A549 (cell line): Measurements from ENCODE around the gene APCDD1L. TPM values are rescaled to one million over a fixed set of nuclear protein-coding genes. Genes with fewer than 3 reads are reported as not detected.

Source experiments
- ATAC-seq, 2 experiments: fragments of 200-7000 bp in 1 of 2; fragments of >200 bp in 1 of 2; cut with Nextera tagmentation in 1 of 2; cut with Tn5 transposase in 1 of 2; 3 replicates each; pipeline versions ENCODE4 v1.8.0 to v1.9.1; 2018 to 2020; ENCODE audit warnings: mild to moderate bottlenecking in 1 of 2, moderate library complexity in 1 of 2
- CTCF ChIA-PET: fragments of 300-600 bp; sonication (Branson Sonifier 250); formaldehyde crosslinking; extraction: SDS; loops from one replicate; lab custom pipeline; 2021; ENCODE audit warnings: antibody characterized with exemption, inconsistent platforms; lab: Yijun Ruan, JAX
- POLR2A ChIA-PET: fragments of 350-600 bp; formaldehyde crosslinking; extraction: SDS; loops from one replicate; lab custom pipeline; 2021; ENCODE audit warnings: antibody characterized with exemption, inconsistent platforms; lab: Yijun Ruan, JAX
- DNase-seq, 2 experiments: peaks; one replicate each; pipeline versions ENCODE4 v3.0.0 to v3.0.0-alpha.2; 2011 to 2016; ENCODE audit warnings: low read depth in 1 of 2, low spot score in 1 of 2
- FAIRE-seq: peaks from 2 replicates; lab custom pipeline; 2011; peaks lifted over from hg19 to GRCh38; lab: Jason Lieb, UNC
- H3K27ac ChIP-seq, 2 experiments: fragments of >200 bp; sonication (Bioruptor Twin); formaldehyde crosslinking; 3 replicates each; pipeline ENCODE4 v1.5.1; 2016 to 2017
- H3K4me1 ChIP-seq: fragments of >200 bp; sonication (Bioruptor Twin); formaldehyde crosslinking; 3 replicates; pipeline ENCODE4 v1.6.1; 2016
- H3K4me2 ChIP-seq: fragments of >200 bp; sonication (Bioruptor Twin); formaldehyde crosslinking; 3 replicates; pipeline ENCODE4 v1.6.1; 2016
- H3K4me3 ChIP-seq: fragments of >200 bp; sonication (Bioruptor Twin); formaldehyde crosslinking; 3 replicates; pipeline ENCODE4 v1.5.1; 2016
- H3K9me3 ChIP-seq: fragments of >200 bp; sonication (Bioruptor Twin); formaldehyde crosslinking; 3 replicates; pipeline ENCODE4 v1.6.1; 2016
- CBX2 ChIP-seq: fragments of 200-600 bp; sonication (generic); IDR thresholded peaks from 2 replicates; pipeline ENCODE4 v1.6.1; 2016; ENCODE audit warnings: low read depth, mild to moderate bottlenecking, borderline replicate concordance
- EHF ChIP-seq: fragments of 250-450 bp; sonication (Bioruptor Pico); IDR thresholded peaks from 2 replicates; pipeline ENCODE4 v1.5.0; 2020; ENCODE audit warnings: mild to moderate bottlenecking
- EP300 ChIP-seq, 2 experiments: fragments of >200 bp; sonication (Bioruptor Twin); formaldehyde crosslinking; IDR thresholded peaks; 2 replicates in 1 of 2; 3 replicates in 1 of 2; pipeline ENCODE4 v1.6.1; 2016 to 2017
- FOSB ChIP-seq: fragments of 250-450 bp; sonication (Bioruptor Pico); IDR thresholded peaks from 2 replicates; pipeline ENCODE4 v1.5.0; 2020; ENCODE audit warnings: mild to moderate bottlenecking, moderate library complexity
- FOSL2 ChIP-seq, 2 experiments: fragments of 450-650 bp in 1 of 2; fragments of >200 bp in 1 of 2; sonication (Bioruptor Twin) in 1 of 2; formaldehyde crosslinking; IDR thresholded peaks; 2 replicates each; pipeline versions ENCODE4 v1.5.0 to v1.6.1; 2016 to 2020; ENCODE audit warnings: mild to moderate bottlenecking in 1 of 2, moderate library complexity in 1 of 2
- FOXS1 ChIP-seq: fragments of 250-450 bp; sonication (Bioruptor Pico); IDR thresholded peaks from 2 replicates; pipeline ENCODE4 v1.5.0; 2020; ENCODE audit warnings: mild to moderate bottlenecking, moderate library complexity
- GATA3 ChIP-seq: IDR thresholded peaks from 2 replicates; pipeline ENCODE4 v1.6.1; 2012; ENCODE audit warnings: borderline replicate concordance
- HEYL ChIP-seq: fragments of 250-450 bp; sonication (Bioruptor Pico); IDR thresholded peaks from 2 replicates; pipeline ENCODE4 v1.8.0; 2021; ENCODE audit warnings: mild to moderate bottlenecking, moderate library complexity
- HMGXB4 ChIP-seq: fragments of 250-450 bp; sonication (Bioruptor Pico); IDR thresholded peaks from 2 replicates; pipeline ENCODE4 v1.5.0; 2021; ENCODE audit warnings: mild to moderate bottlenecking, moderate library complexity, borderline replicate concordance
- HOXB13 ChIP-seq: fragments of 250-450 bp; sonication (Bioruptor Pico); IDR thresholded peaks from 2 replicates; pipeline ENCODE4 v1.5.0; 2020; ENCODE audit warnings: low read depth, mild to moderate bottlenecking, moderate library complexity
- KDM5A ChIP-seq: fragments of 200-600 bp; sonication (generic); IDR thresholded peaks from 2 replicates; pipeline ENCODE4 v1.6.1; 2016; ENCODE audit warnings: antibody characterized with exemption, mild to moderate bottlenecking
- MAFK ChIP-seq: fragments of 450-650 bp; IDR thresholded peaks from 2 replicates; pipeline ENCODE4 v1.6.1; 2014; ENCODE audit not compliant: partially characterized antibody
- MAX ChIP-seq: IDR thresholded peaks from 2 replicates; pipeline ENCODE4 v1.6.1; 2012
- MAZ ChIP-seq: fragments of 150-350 bp; IDR thresholded peaks from 2 replicates; pipeline ENCODE4 v1.6.1; 2014; ENCODE audit warnings: antibody characterized with exemption, low read depth, low read length, borderline replicate concordance
- MYC ChIP-seq: IDR thresholded peaks from 2 replicates; pipeline ENCODE4 v1.6.1; 2012; ENCODE audit warnings: mild to moderate bottlenecking, inconsistent platforms, low read length, improper control_type of control experiment, borderline replicate concordance
- NPAS2 ChIP-seq: fragments of 250-450 bp; sonication (Bioruptor Pico); IDR thresholded peaks from 2 replicates; pipeline ENCODE4 v1.8.0; 2022; ENCODE audit warnings: mild to moderate bottlenecking, moderate library complexity, borderline replicate concordance
- NR3C1 ChIP-seq: fragments of >200 bp; sonication (Bioruptor Twin); formaldehyde crosslinking; IDR thresholded peaks from 3 replicates; pipeline ENCODE4 v1.6.1; 2017
- PHF8 ChIP-seq: fragments of 200-600 bp; sonication (generic); IDR thresholded peaks from 2 replicates; pipeline ENCODE4 v1.6.1; 2016; ENCODE audit warnings: low read depth, mild to moderate bottlenecking, antibody characterized with exemption, moderate library complexity, borderline replicate concordance
- POLR2A ChIP-seq: IDR thresholded peaks from 2 replicates; pipeline ENCODE4 v1.6.1; 2012; ENCODE audit warnings: mild to moderate bottlenecking, low read length
- RAD21 ChIP-seq, 2 experiments: fragments of >200 bp in 1 of 2; sonication (Bioruptor Twin) in 1 of 2; formaldehyde crosslinking in 1 of 2; IDR thresholded peaks in 1 of 2; conservative IDR thresholded peaks in 1 of 2; 2 replicates in 1 of 2; 3 replicates in 1 of 2; pipeline ENCODE4 v1.6.1; 2012 to 2018; ENCODE audit warnings: inconsistent platforms in 1 of 2
- RARB ChIP-seq: fragments of 250-450 bp; sonication (Bioruptor Pico); IDR thresholded peaks from 2 replicates; pipeline ENCODE4 v1.8.0; 2021; ENCODE audit warnings: mild to moderate bottlenecking, moderate library complexity
- RFX5 ChIP-seq: fragments of 450-650 bp; IDR thresholded peaks from 2 replicates; pipeline ENCODE4 v1.7.1; 2014; ENCODE audit warnings: antibody characterized with exemption, mild to moderate bottlenecking, moderate library complexity
- SMC3 ChIP-seq: fragments of >200 bp; sonication (Bioruptor Twin); formaldehyde crosslinking; IDR thresholded peaks from 3 replicates; pipeline ENCODE4 v1.6.1; 2018; ENCODE audit warnings: inconsistent platforms
- SREBF2 ChIP-seq: fragments of 450-650 bp; IDR thresholded peaks from 2 replicates; pipeline ENCODE4 v1.6.1; 2014; ENCODE audit warnings: mild to moderate bottlenecking, moderate library complexity
- ZC3H11A ChIP-seq: fragments of 450-650 bp; IDR thresholded peaks from 2 replicates; pipeline ENCODE4 v1.6.1; 2014; ENCODE audit warnings: antibody characterized with exemption, mild to moderate bottlenecking
- ZSCAN20 ChIP-seq: fragments of 250-450 bp; sonication (Bioruptor Pico); IDR thresholded peaks from 2 replicates; pipeline ENCODE4 v1.8.0; 2022; ENCODE audit warnings: mild to moderate bottlenecking, moderate library complexity
- WGBS: methylation state at CpG from one replicate; pipeline ENCODE4 v1.1.6; 2017; ENCODE audit errors: missing lambda C conversion rate; 5-methylcytosine and 5-hydroxymethylcytosine counted together
- polyA plus RNA-seq, 4 experiments: library from polyadenylated mRNA; depleted of rRNA in 3 of 4; stranded (reverse); fragments of >200 nt; fragmentation: RNase III in 1 of 4; extraction: RNeasy Plus Mini Kit Qiagen cat#74134 plus additional on column Dnase treatment in 1 of 4; gene quantifications; 2 replicates in 3 of 4; 3 replicates in 1 of 4; pipeline ENCODE4 v1.2.3, GENCODE V29; 2011 to 2017

APCDD1L gene
- polyA plus RNA-seq, 2 of the 4 experiments (the other 2 are of a cell fraction), result not detected

GRCh38 chr20:58557733-58558342 lies 42.6 kb upstream of the APCDD1L start:
- Histone ChIP-seq H3K27ac (no peak overlapping the region), H3K4me1 (0 out of 3 replicates have a peak, but pooled peaks cover 4% of the 10 kb centered on the region), H3K4me2 (no peak overlapping the region), H3K4me3 (no peak overlapping the region), H3K9me3 (no peaks in the 10 kb centered on the region; the same call in 2 of the 3 replicates)
- no peak for DNase-seq
- whole genome bisulfite sequencing, result 46% methylated on average over 10 of the region's 10 CpGs
- no peak for FAIRE-seq
- TF ChIP-seq GATA3, result no peak
- no peak for TF ChIP-seq SMC3
- no peak for TF ChIP-seq MAX
- no peak for TF ChIP-seq ZSCAN20 (CRISPR knock-in tag)
- no peak for TF ChIP-seq NPAS2 (CRISPR knock-in tag)
- no peak for TF ChIP-seq MAZ
- TF ChIP-seq POLR2A, result no peak
- no peak for TF ChIP-seq FOSL2 (IDR thresholded peaks at IDR 0.05)
- TF ChIP-seq FOSL2 (CRISPR knock-in tag; IDR thresholded peaks at IDR 0.05), result no peak
- TF ChIP-seq SREBF2, result no peak
- no peak for TF ChIP-seq EHF (CRISPR knock-in tag)
- no peak for TF ChIP-seq HOXB13
- no peak for TF ChIP-seq RAD21 (conservative IDR thresholded peaks at IDR 0.05 in 1 of 2, IDR thresholded peaks at IDR 0.05 in 1 of 2)
- TF ChIP-seq FOSB (CRISPR knock-in tag), result no peak
- TF ChIP-seq RFX5, result no peak
- no peak for TF ChIP-seq NR3C1
- TF ChIP-seq MYC, result no peak
- no peak for TF ChIP-seq FOXS1 (CRISPR knock-in tag)
- no peak for ATAC-seq
- ChIA-PET POLR2A (no interaction called here), CTCF (interaction anchor here (0.9 kb wide), 1 partner anchor 378 kb away, joined by 3 read pairs; no protein-coding TSS in a partner anchor)

- no peak for TF ChIP-seq PHF8
- no peak for TF ChIP-seq MAFK
- no peak for TF ChIP-seq FOSL2 (IDR thresholded peaks at IDR 0.05)
- no peak for TF ChIP-seq FOSL2 (CRISPR knock-in tag; IDR thresholded peaks at IDR 0.05)
- no peak for TF ChIP-seq EP300 (IDR thresholded peaks at IDR 0.05)
- TF ChIP-seq KDM5A, result no peak
- no peak for TF ChIP-seq FOXS1 (CRISPR knock-in tag)
- no peak for TF ChIP-seq ZC3H11A
- no peak for TF ChIP-seq GATA3
- no peak for TF ChIP-seq HEYL (CRISPR knock-in tag)
- no peak for TF ChIP-seq RARB
- TF ChIP-seq HMGXB4 (CRISPR knock-in tag), result no peak
- TF ChIP-seq CBX2, result no peak
- ChIA-PET CTCF (no interaction called here), POLR2A (no interaction called here)
- ATAC-seq, result no peak
- 59% methylated on average over 6 of the region's 6 CpGs for WGBS
- Histone ChIP-seq H3K9me3 (no peaks in the 10 kb centered on the region; the same call in 2 of the 3 replicates), H3K4me1 (0 out of 3 replicates have a peak, but pooled peaks cover 4% of the 10 kb centered on the region), H3K4me3 (no peak overlapping the region), H3K4me2 (no peak overlapping the region), H3K27ac (no peak overlapping the region)
- no peak for FAIRE-seq
- DNase-seq, result no peak
Measured at GRCh38 chr20:58556961-58557360, 41.8 kb upstream of the APCDD1L start.
